Breast epithelium (tissue), 4 donors: ENCODE measurements around the gene DPH1. TPM values are rescaled to one million over a fixed set of nuclear protein-coding genes. Genes with fewer than 3 reads are reported as not detected.

Experiments
- DNase-seq, 2 donors: peaks; one replicate each; pipeline ENCODE4 v3.0.0-alpha.2; 2019; ENCODE audit warnings: low spot score in 2 of 2
- H3K27ac ChIP-seq, 2 donors: fragments of 200-600 bp; sonication (generic) in 1 of 2; one replicate each; pipeline ENCODE4 v1.5.1; 2016 to 2019; ENCODE audit warnings: mild to moderate bottlenecking in 1 of 2
- H3K27me3 ChIP-seq, 2 donors: fragments of 200-600 bp; sonication (generic) in 1 of 2; one replicate each; pipeline versions ENCODE4 v1.5.1 to v1.6.0; 2017 to 2019; ENCODE audit warnings: control low read depth in 1 of 2, mild to moderate bottlenecking in 1 of 2
- H3K36me3 ChIP-seq: fragments of 200-600 bp; one replicate; pipeline ENCODE4 v1.5.1; 2019
- H3K4me1 ChIP-seq, 2 donors: fragments of 200-600 bp; sonication (generic); one replicate each; pipeline ENCODE4 v1.5.1; 2016 to 2019; ENCODE audit warnings: control low read depth in 1 of 2
- H3K4me3 ChIP-seq, 3 donors: fragments of 200-600 bp; sonication (generic); 1 replicate in 2 of 3; 2 replicates in 1 of 3; pipeline ENCODE4 v1.5.1; 2016 to 2019; ENCODE audit warnings: mild to moderate bottlenecking in 3 of 3, moderate library complexity in 2 of 3
- H3K9me3 ChIP-seq, 2 donors: fragments of 200-600 bp; sonication (generic) in 1 of 2; one replicate each; pipeline ENCODE4 v1.5.1; 2016 to 2019; ENCODE audit warnings: control low read depth in 1 of 2
- POLR2A ChIP-seq: fragments of 450-650 bp; IDR thresholded peaks from one replicate; pipeline ENCODE4 v1.6.1; 2016; ENCODE audit warnings: antibody characterized with exemption, mild to moderate bottlenecking, moderate library complexity
- POLR2AphosphoS5 ChIP-seq, 3 donors: sonication (generic); formaldehyde crosslinking; IDR thresholded peaks; one replicate each; pipeline ENCODE4 v1.6.1; 2017; ENCODE audit warnings: antibody characterized with exemption in 3 of 3
- intact Hi-C: fragments of 100-400 bp; cut with DNase I; formaldehyde crosslinking; loops from one replicate; pipeline ENCODE4 v1.15.1; 2023; ENCODE audit warnings: low total_unique reads
- total RNA-seq, 3 donors: library from RNA; depleted of rRNA; stranded (reverse); fragments of >200 nt; gene quantifications; one replicate each; pipeline ENCODE4 v1.1.0, GENCODE V29; 2016
- TF ChIP-seq, protein P1 (sequence below), 3 donors: fragments of 450-650 bp; IDR thresholded peaks; one replicate each; pipeline ENCODE4 v1.5.1; 2016 to 2017; ENCODE audit warnings: antibody characterized with exemption in 3 of 3, mild to moderate bottlenecking in 3 of 3, moderate library complexity in 3 of 3

DPH1 gene
- total RNA-seq, 3 donors from 2014 or later, result 28.3 to 66.6 (median 55.7) TPM

DNA sequence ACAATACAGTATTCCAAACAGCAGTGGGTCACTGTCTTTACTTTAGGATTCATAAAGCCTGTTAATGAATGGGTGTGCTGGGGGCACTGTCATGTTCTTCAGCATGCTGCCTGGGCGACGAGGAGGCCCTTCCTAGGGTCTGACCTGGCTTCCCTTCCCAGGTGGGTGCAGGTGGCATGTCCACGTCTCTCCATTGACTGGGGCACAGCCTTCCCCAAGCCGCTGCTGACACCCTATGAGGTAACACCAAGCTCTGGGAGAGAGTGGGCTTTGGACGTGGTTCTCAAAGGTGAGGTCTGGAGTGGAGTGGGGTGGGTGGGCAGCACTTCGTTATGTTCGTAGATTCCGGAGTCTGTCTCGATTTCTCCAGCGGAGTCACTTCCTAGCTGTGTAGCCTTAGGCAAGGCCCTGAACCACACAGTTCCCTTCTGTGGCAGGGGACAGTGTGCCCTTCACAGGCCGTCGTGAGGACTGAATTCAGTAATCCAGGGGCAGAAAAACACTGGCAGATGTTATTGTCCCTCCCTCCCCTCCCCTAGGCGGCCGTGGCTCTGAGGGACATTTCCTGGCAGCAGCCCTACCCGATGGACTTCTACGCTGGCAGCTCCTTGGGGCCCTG lies 11.1 kb downstream of the DPH1 start:
- H3K27me3 ChIP-seq, result no peaks in the 10 kb centered on the region
- intact Hi-C loops, result no loop called here
- H3K36me3 ChIP-seq, result peaks cover 4% of the 10 kb centered on the region
- TF ChIP-seq POLR2AphosphoS5 (IDR thresholded peaks at IDR 0.05), result no peak
- TF ChIP-seq, protein P1, sequence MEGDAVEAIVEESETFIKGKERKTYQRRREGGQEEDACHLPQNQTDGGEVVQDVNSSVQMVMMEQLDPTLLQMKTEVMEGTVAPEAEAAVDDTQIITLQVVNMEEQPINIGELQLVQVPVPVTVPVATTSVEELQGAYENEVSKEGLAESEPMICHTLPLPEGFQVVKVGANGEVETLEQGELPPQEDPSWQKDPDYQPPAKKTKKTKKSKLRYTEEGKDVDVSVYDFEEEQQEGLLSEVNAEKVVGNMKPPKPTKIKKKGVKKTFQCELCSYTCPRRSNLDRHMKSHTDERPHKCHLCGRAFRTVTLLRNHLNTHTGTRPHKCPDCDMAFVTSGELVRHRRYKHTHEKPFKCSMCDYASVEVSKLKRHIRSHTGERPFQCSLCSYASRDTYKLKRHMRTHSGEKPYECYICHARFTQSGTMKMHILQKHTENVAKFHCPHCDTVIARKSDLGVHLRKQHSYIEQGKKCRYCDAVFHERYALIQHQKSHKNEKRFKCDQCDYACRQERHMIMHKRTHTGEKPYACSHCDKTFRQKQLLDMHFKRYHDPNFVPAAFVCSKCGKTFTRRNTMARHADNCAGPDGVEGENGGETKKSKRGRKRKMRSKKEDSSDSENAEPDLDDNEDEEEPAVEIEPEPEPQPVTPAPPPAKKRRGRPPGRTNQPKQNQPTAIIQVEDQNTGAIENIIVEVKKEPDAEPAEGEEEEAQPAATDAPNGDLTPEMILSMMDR (IDR thresholded peaks at IDR 0.05), result no peak
- no peak for TF ChIP-seq POLR2A
- H3K27ac ChIP-seq, result peak overlapping the region; percentile 95 to 97
- peaks cover 5 to 6% of the 10 kb centered on the region in 2 donors for H3K4me1 ChIP-seq
- H3K9me3 ChIP-seq, result no peaks in the 10 kb centered on the region
- no peak for DNase-seq
- peak overlapping the region; percentile 81 to 88 (median 82) for H3K4me3 ChIP-seq

DNA sequence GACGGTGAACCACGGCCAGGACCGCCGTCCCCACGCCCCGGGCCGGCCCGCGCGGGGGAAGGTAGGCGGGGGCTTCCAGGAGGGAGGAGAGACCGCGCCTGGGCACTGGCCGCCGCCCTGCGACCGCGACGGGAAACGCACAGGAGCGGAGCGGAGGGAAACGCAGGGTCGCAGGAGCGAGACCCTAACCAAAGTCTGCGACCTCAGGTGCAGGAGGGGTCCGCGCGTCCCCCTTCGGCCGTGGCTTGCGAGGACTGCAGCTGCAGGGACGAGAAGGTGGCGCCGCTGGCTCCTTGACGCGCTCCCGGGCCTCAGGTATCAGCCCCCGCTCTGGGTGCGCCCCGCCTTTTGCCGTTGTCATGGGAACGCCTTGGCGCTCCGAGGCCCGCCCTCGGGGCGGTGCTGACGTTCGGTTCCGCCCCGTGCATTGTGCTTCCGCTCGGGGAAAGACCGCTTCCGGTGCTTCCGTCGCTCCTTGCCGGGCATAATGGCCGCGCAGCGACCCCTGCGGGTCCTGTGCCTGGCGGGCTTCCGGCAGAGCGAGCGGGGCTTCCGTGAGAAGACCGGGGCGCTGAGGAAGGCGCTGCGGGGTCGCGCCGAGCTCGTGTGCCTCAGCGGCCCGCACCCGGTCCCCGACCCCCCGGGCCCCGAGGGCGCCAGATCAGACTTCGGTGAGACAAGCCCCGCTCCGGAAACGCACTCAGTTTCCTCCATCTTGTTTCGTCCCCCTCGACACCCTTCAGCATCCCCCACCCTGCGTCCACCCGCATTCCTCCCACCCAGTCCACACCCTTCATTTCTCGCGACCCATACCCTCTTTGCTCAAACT lies 11.8 kb downstream of the DPH1 start, which contains the start of gene OVCA2:
TSS of gene OVCA2 (plus strand) at position 462 of the 829 bp plus-strand sequence. CDS start at position 488, 26 bp downstream.
- peak within 1 kb of the TSS; percentile 81 to 88 (median 82) for H3K4me3 ChIP-seq
- intact Hi-C loops, result no loop called here
- peaks cover 5 to 6% of the 10 kb centered on the region in 2 donors for H3K4me1 ChIP-seq
- DNase-seq, result peak; percentile 91 to 94
- peak; percentile 87 to 96 (median 93) for TF ChIP-seq POLR2AphosphoS5 (IDR thresholded peaks at IDR 0.05)
- TF ChIP-seq POLR2A, result peak; percentile 57
- TF ChIP-seq, protein P1 (IDR thresholded peaks at IDR 0.05), result peak in 1 of 3 donors; percentile 42
- H3K9me3 ChIP-seq, result no peaks in the 10 kb centered on the region
- H3K27me3 ChIP-seq, result no peaks in the 10 kb centered on the region
- peaks cover 4% of the 10 kb centered on the region for H3K36me3 ChIP-seq
- H3K27ac ChIP-seq, result peak within 1 kb of the TSS; percentile 95 to 97

DNA sequence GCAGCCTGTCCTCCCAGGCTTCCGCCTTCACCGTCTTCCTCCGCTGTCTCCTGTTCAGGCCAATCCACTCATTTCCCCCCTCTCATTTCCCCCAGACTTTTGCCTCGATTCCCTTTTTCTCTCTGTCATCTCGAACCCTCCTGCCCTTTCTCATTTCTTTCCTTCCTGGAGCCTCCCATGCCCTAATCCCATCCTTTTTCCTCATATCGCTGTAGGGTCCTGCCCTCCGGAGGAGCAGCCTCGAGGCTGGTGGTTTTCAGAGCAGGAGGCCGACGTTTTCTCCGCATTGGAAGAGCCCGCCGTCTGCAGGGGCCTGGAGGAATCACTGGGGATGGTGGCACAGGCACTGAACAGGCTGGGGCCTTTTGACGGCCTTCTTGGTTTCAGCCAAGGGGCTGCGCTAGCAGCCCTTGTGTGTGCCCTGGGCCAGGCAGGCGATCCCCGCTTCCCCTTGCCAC lies 12.5 kb downstream of the DPH1 start:
- DNase-seq, result no peak
- H3K36me3 ChIP-seq, result no peaks in the 10 kb centered on the region
- intact Hi-C loops, result no loop called here
- H3K4me1 ChIP-seq, result peaks cover 5 to 6% of the 10 kb centered on the region in 2 donors
- peak overlapping the region; percentile 81 to 88 (median 82) for H3K4me3 ChIP-seq
- peak overlapping the region; percentile 95 to 97 for H3K27ac ChIP-seq
- H3K9me3 ChIP-seq, result no peaks in the 10 kb centered on the region
- TF ChIP-seq POLR2AphosphoS5 (IDR thresholded peaks at IDR 0.05), result no peak
- TF ChIP-seq, protein P1 (IDR thresholded peaks at IDR 0.05), result no peak
- no peak for TF ChIP-seq POLR2A
- no peaks in the 10 kb centered on the region for H3K27me3 ChIP-seq

DNA sequence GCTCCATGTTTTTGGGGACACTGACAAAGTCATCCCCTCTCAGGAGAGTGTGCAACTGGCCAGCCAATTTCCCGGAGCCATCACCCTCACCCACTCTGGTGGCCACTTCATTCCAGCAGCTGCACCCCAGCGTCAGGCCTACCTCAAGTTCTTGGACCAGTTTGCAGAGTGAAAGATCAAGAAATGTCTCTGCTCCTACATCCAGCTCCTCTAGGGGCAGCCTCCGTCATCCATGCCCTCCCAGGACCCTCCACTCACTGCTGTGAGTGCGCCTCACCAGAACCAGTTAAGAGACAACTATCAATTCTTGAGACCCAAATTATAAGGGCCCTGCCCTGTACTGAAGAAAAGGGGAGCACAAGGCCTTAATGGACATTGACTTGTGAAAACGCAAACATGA lies 13.0 kb downstream of the DPH1 start:
- H3K27me3 ChIP-seq, result no peaks in the 10 kb centered on the region
- no peaks in the 10 kb centered on the region for H3K9me3 ChIP-seq
- no peak for TF ChIP-seq POLR2A
- TF ChIP-seq, protein P1 (IDR thresholded peaks at IDR 0.05), result no peak
- TF ChIP-seq POLR2AphosphoS5 (IDR thresholded peaks at IDR 0.05), result no peak
- peaks cover 5 to 6% of the 10 kb centered on the region in 2 donors for H3K4me1 ChIP-seq
- intact Hi-C loops, result no loop called here
- peak overlapping the region; percentile 95 to 97 for H3K27ac ChIP-seq
- peak overlapping the region in 2 of 3 donors; percentile 81 to 88 for H3K4me3 ChIP-seq
- no peaks in the 10 kb centered on the region for H3K36me3 ChIP-seq
- DNase-seq, result no peak
